HG03520 (cell line): ENCODE results near the gene IL5RA.

Experiments
- ATAC-seq: cut with Tn5 transposase; IDR thresholded peaks from one replicate; pipeline ENCODE4 v1.9.1; 2021; ENCODE audit warnings: mild to moderate bottlenecking, moderate library complexity; ENCODE audit not compliant: unreplicated experiment

The IL5RA gene

GRCh38 chr3:3066910-3067309 is 43.3 kb downstream of the IL5RA start:
- ATAC-seq = no peak

GRCh38 chr3:3066378-3066777 is 43.8 kb downstream of the IL5RA start:
- peak; percentile 50 for ATAC-seq

- no peak for ATAC-seq
Observed at GRCh38 chr3:3065876-3066275, 44.3 kb downstream of the IL5RA start.

- no peak for ATAC-seq
Observed at GRCh38 chr3:3064297-3064696, 45.9 kb downstream of the IL5RA start.

- no peak for ATAC-seq
Observed at GRCh38 chr3:3059645-3060044, 50.5 kb downstream of the IL5RA start.

- no peak for ATAC-seq
Observed at GRCh38 chr3:3053974-3054373, 56.2 kb downstream of the IL5RA start.

- no peak for ATAC-seq
Observed at GRCh38 chr3:3038201-3038991, 71.8 kb downstream of the IL5RA start.

- no peak for ATAC-seq
Observed at GRCh38 chr3:3037156-3037555, 73.0 kb downstream of the IL5RA start.

GRCh38 chr3:3031326-3031725 is 78.8 kb downstream of the IL5RA start:
- no peak for ATAC-seq

GRCh38 chr3:3027976-3028567 is 82.1 kb downstream of the IL5RA start:
- ATAC-seq = peak; percentile 94

- no peak for ATAC-seq
Observed at GRCh38 chr3:3023111-3023745, 86.9 kb downstream of the IL5RA start.

- no peak for ATAC-seq
Observed at GRCh38 chr3:3020209-3020608, 90.0 kb downstream of the IL5RA start.
